ENCODE measurements around the gene ST8SIA6.

The ST8SIA6 gene

GRCh38 chr10:17387861-17388503, 66.4 kb downstream of the ST8SIA6 start:
- no peak overlapping the region for H3K4me3 Mint-ChIP-seq
- H3K27me3 Mint-ChIP-seq = no peaks in the 10 kb centered on the region
- H3K4me1 Mint-ChIP-seq = no peaks in the 10 kb centered on the region
- peaks cover 5% of the 10 kb centered on the region for H3K36me3 Mint-ChIP-seq
- no peak overlapping the region for H3K27ac Mint-ChIP-seq
- no peaks in the 10 kb centered on the region for H3K9me3 Mint-ChIP-seq

- Mint-ChIP-seq H3K9me3 (no peaks in the 10 kb centered on the region), H3K27me3 (no peaks in the 10 kb centered on the region), H3K27ac (no peak overlapping the region), H3K4me3 (no peak overlapping the region), H3K4me1 (no peaks in the 10 kb centered on the region), H3K36me3 (peaks cover 5% of the 10 kb centered on the region)
Observed at GRCh38 chr10:17386616-17387075, 67.7 kb downstream of the ST8SIA6 start.

GRCh38 chr10:17386021-17386420, 68.4 kb downstream of the ST8SIA6 start:
- H3K4me3 Mint-ChIP-seq = no peak overlapping the region
- no peaks in the 10 kb centered on the region for H3K9me3 Mint-ChIP-seq
- H3K36me3 Mint-ChIP-seq = peaks cover 5% of the 10 kb centered on the region
- no peaks in the 10 kb centered on the region for H3K4me1 Mint-ChIP-seq
- no peak overlapping the region for H3K27ac Mint-ChIP-seq
- no peaks in the 10 kb centered on the region for H3K27me3 Mint-ChIP-seq

GRCh38 chr10:17385066-17385465, 69.3 kb downstream of the ST8SIA6 start:
- H3K4me1 Mint-ChIP-seq = no peaks in the 10 kb centered on the region
- no peak overlapping the region for H3K27ac Mint-ChIP-seq
- H3K4me3 Mint-ChIP-seq = no peak overlapping the region
- peaks cover 5% of the 10 kb centered on the region for H3K36me3 Mint-ChIP-seq
- no peaks in the 10 kb centered on the region for H3K9me3 Mint-ChIP-seq
- no peaks in the 10 kb centered on the region for H3K27me3 Mint-ChIP-seq

GRCh38 chr10:17383801-17384555, 70.4 kb downstream of the ST8SIA6 start:
- Mint-ChIP-seq H3K4me1 (no peaks in the 10 kb centered on the region), H3K27me3 (no peaks in the 10 kb centered on the region), H3K36me3 (peaks cover 5% of the 10 kb centered on the region), H3K4me3 (no peak overlapping the region), H3K9me3 (no peaks in the 10 kb centered on the region), H3K27ac (no peak overlapping the region)

- no peaks in the 10 kb centered on the region for H3K27me3 Mint-ChIP-seq
- no peak overlapping the region for H3K27ac Mint-ChIP-seq
- H3K4me1 Mint-ChIP-seq = no peaks in the 10 kb centered on the region
- H3K36me3 Mint-ChIP-seq = peaks cover 5% of the 10 kb centered on the region
- H3K9me3 Mint-ChIP-seq = no peaks in the 10 kb centered on the region
- H3K4me3 Mint-ChIP-seq = no peak overlapping the region
Observed at GRCh38 chr10:17381502-17382142, 72.8 kb downstream of the ST8SIA6 start.

- Mint-ChIP-seq H3K4me1 (no peaks in the 10 kb centered on the region), H3K27me3 (no peaks in the 10 kb centered on the region), H3K9me3 (no peaks in the 10 kb centered on the region), H3K4me3 (no peak overlapping the region), H3K36me3 (peaks cover 5% of the 10 kb centered on the region), H3K27ac (no peak overlapping the region)
Observed at GRCh38 chr10:17380888-17381287, 73.5 kb downstream of the ST8SIA6 start.

- Mint-ChIP-seq H3K4me3 (no peak overlapping the region), H3K27me3 (no peaks in the 10 kb centered on the region), H3K9me3 (no peaks in the 10 kb centered on the region), H3K27ac (no peak overlapping the region), H3K4me1 (no peaks in the 10 kb centered on the region), H3K36me3 (peaks cover under 1% of the 10 kb centered on the region)
Observed at GRCh38 chr10:17380016-17380415, 74.4 kb downstream of the ST8SIA6 start.

GRCh38 chr10:17379151-17379690, 75.2 kb downstream of the ST8SIA6 start:
- Mint-ChIP-seq H3K27ac (no peak overlapping the region), H3K27me3 (no peaks in the 10 kb centered on the region), H3K4me3 (no peak overlapping the region), H3K4me1 (no peaks in the 10 kb centered on the region), H3K36me3 (no peaks in the 10 kb centered on the region), H3K9me3 (no peaks in the 10 kb centered on the region)

GRCh38 chr10:17375936-17376584, 78.3 kb downstream of the ST8SIA6 start:
- Mint-ChIP-seq H3K9me3 (no peaks in the 10 kb centered on the region), H3K4me3 (no peak overlapping the region), H3K36me3 (no peaks in the 10 kb centered on the region), H3K4me1 (no peaks in the 10 kb centered on the region), H3K27me3 (no peaks in the 10 kb centered on the region), H3K27ac (no peak overlapping the region)

GRCh38 chr10:17368708-17369272, 85.6 kb downstream of the ST8SIA6 start:
- H3K9me3 Mint-ChIP-seq = peaks cover 5% of the 10 kb centered on the region
- no peak overlapping the region for H3K4me3 Mint-ChIP-seq
- H3K27ac Mint-ChIP-seq = no peak overlapping the region
- H3K36me3 Mint-ChIP-seq = peaks cover 3% of the 10 kb centered on the region
- H3K4me1 Mint-ChIP-seq = peaks cover 4% of the 10 kb centered on the region
- no peaks in the 10 kb centered on the region for H3K27me3 Mint-ChIP-seq

- H3K9me3 Mint-ChIP-seq = peaks cover 5% of the 10 kb centered on the region
- no peaks in the 10 kb centered on the region for H3K27me3 Mint-ChIP-seq
- peaks cover 3% of the 10 kb centered on the region for H3K36me3 Mint-ChIP-seq
- H3K27ac Mint-ChIP-seq = no peak overlapping the region
- H3K4me3 Mint-ChIP-seq = no peak overlapping the region
- peaks cover 4% of the 10 kb centered on the region for H3K4me1 Mint-ChIP-seq
Observed at GRCh38 chr10:17366705-17367104, 87.7 kb downstream of the ST8SIA6 start.

- H3K27ac Mint-ChIP-seq = no peak overlapping the region
- peaks cover 4% of the 10 kb centered on the region for H3K4me1 Mint-ChIP-seq
- H3K27me3 Mint-ChIP-seq = no peaks in the 10 kb centered on the region
- H3K4me3 Mint-ChIP-seq = no peak overlapping the region
- H3K36me3 Mint-ChIP-seq = peaks cover 5% of the 10 kb centered on the region
- peaks cover 5% of the 10 kb centered on the region for H3K9me3 Mint-ChIP-seq
Observed at GRCh38 chr10:17365402-17365801, 89.0 kb downstream of the ST8SIA6 start.

GRCh38 chr10:17358461-17358860, 95.9 kb downstream of the ST8SIA6 start:
- H3K4me1 Mint-ChIP-seq = peaks cover 8% of the 10 kb centered on the region
- no peak overlapping the region for H3K27ac Mint-ChIP-seq
- no peaks in the 10 kb centered on the region for H3K9me3 Mint-ChIP-seq
- peaks cover 4% of the 10 kb centered on the region for H3K36me3 Mint-ChIP-seq
- no peak overlapping the region for H3K4me3 Mint-ChIP-seq
- H3K27me3 Mint-ChIP-seq = peaks cover 4% of the 10 kb centered on the region

- Mint-ChIP-seq H3K9me3 (no peaks in the 10 kb centered on the region), H3K27me3 (peaks cover 4% of the 10 kb centered on the region), H3K27ac (no peak overlapping the region), H3K4me3 (no peak overlapping the region), H3K36me3 (peaks cover 4% of the 10 kb centered on the region), H3K4me1 (peaks cover 12% of the 10 kb centered on the region)
Observed at GRCh38 chr10:17357781-17358180, 96.6 kb downstream of the ST8SIA6 start.
